Trophoblast cell (in vitro differentiated cells and primary cell): ENCODE data around the gene MIEN1.

Source experiments
- DNase-seq, 2 donors: peaks; one replicate each; pipeline ENCODE4 v3.0.0-alpha.2; 2016
- H2AFZ ChIP-seq: 2 replicates; pipeline ENCODE4 v1.6.1; 2013; ENCODE audit warnings: low read length, moderate library complexity, mild to moderate bottlenecking; ENCODE audit not compliant: insufficient read depth, poor library complexity
- H2AK5ac ChIP-seq: 2 replicates; pipeline ENCODE4 v1.6.1; 2013; ENCODE audit warnings: mild to moderate bottlenecking, low read length
- H2BK120ac ChIP-seq: 2 replicates; pipeline ENCODE4 v1.6.1; 2013; ENCODE audit warnings: low read length, mild to moderate bottlenecking, moderate library complexity; ENCODE audit not compliant: insufficient read depth, poor library complexity
- H2BK12ac ChIP-seq: 2 replicates; pipeline ENCODE4 v1.6.1; 2013; ENCODE audit warnings: mild to moderate bottlenecking, low read length, moderate library complexity
- H2BK5ac ChIP-seq: 2 replicates; pipeline ENCODE4 v1.6.1; 2013; ENCODE audit warnings: low read length, low read depth, moderate library complexity, mild to moderate bottlenecking; ENCODE audit not compliant: poor library complexity
- H3K14ac ChIP-seq: 2 replicates; pipeline ENCODE4 v1.6.1; 2013; ENCODE audit warnings: mild to moderate bottlenecking, low read length
- H3K18ac ChIP-seq: 2 replicates; pipeline ENCODE4 v1.6.1; 2013; ENCODE audit warnings: mild to moderate bottlenecking, low read length
- H3K23ac ChIP-seq: 2 replicates; pipeline ENCODE4 v1.6.1; 2013; ENCODE audit warnings: low read length
- H3K27ac ChIP-seq: 2 replicates; pipeline ENCODE4 v1.5.1; 2013; ENCODE audit warnings: low read depth, mild to moderate bottlenecking, inconsistent platforms, low read length, moderate library complexity
- H3K27me3 ChIP-seq: 2 replicates; pipeline ENCODE4 v1.6.1; 2013; ENCODE audit warnings: inconsistent platforms, mild to moderate bottlenecking, low read length, moderate library complexity; ENCODE audit not compliant: insufficient read depth
- H3K36me3 ChIP-seq, 2 experiments: 1 replicate in 1 of 2; 2 replicates in 1 of 2; pipeline ENCODE4 v1.6.1; 2013; ENCODE audit warnings: low read length in 2 of 2, mild to moderate bottlenecking in 2 of 2, moderate library complexity in 1 of 2; ENCODE audit not compliant: insufficient read depth in 2 of 2, control insufficient read depth in 1 of 2
- H3K4ac ChIP-seq: 2 replicates; pipeline ENCODE4 v1.6.1; 2013; ENCODE audit warnings: low read depth, mild to moderate bottlenecking, low read length, moderate library complexity
- H3K4me1 ChIP-seq, 2 experiments: 1 replicate in 1 of 2; 2 replicates in 1 of 2; pipeline ENCODE4 v1.6.1; 2013; ENCODE audit warnings: low read length in 2 of 2, mild to moderate bottlenecking in 2 of 2, moderate library complexity in 1 of 2; ENCODE audit not compliant: insufficient read depth in 2 of 2, control insufficient read depth in 1 of 2
- H3K4me2 ChIP-seq: 2 replicates; pipeline ENCODE4 v1.6.1; 2013; ENCODE audit warnings: inconsistent platforms, mild to moderate bottlenecking, low read length, moderate library complexity
- H3K4me3 ChIP-seq: 2 replicates; pipeline ENCODE4 v1.5.1; 2013; ENCODE audit warnings: mild to moderate bottlenecking, low read depth, low read length, inconsistent platforms
- H3K79me1 ChIP-seq: one replicate; pipeline ENCODE4 v1.6.1; 2013; ENCODE audit warnings: low read length
- H3K79me2 ChIP-seq: 2 replicates; pipeline ENCODE4 v1.6.1; 2013; ENCODE audit warnings: low read length, mild to moderate bottlenecking; ENCODE audit not compliant: control insufficient read depth, insufficient read depth, poor library complexity
- H3K9ac ChIP-seq: 2 replicates; pipeline ENCODE4 v1.6.1; 2013; ENCODE audit warnings: mild to moderate bottlenecking, low read length
- H3K9me3 ChIP-seq: 2 replicates; pipeline ENCODE4 v1.6.1; 2013; ENCODE audit warnings: low read depth, mild to moderate bottlenecking, control low read depth, inconsistent platforms, low read length; ENCODE audit not compliant: insufficient read depth
- H4K12ac ChIP-seq: 2 replicates; pipeline ENCODE4 v1.6.1; 2013; ENCODE audit warnings: low read depth, mild to moderate bottlenecking, low read length, moderate library complexity
- H4K8ac ChIP-seq: 2 replicates; pipeline ENCODE4 v1.6.1; 2013; ENCODE audit warnings: low read depth, mild to moderate bottlenecking, low read length, moderate library complexity
- H4K91ac ChIP-seq: one replicate; pipeline ENCODE4 v1.6.1; 2013; ENCODE audit warnings: low read depth, mild to moderate bottlenecking, low read length, moderate library complexity
- WGBS: extraction: QIAGEN DNeasy Blood & Tissue Kit; methylation state at CpG from one replicate; pipeline ENCODE4 v1.1.7; 2013; ENCODE audit warnings: missing lambda C conversion rate; ENCODE audit not compliant: insufficient read length, insufficient coverage; ENCODE audit errors: extremely low coverage; 5-methylcytosine and 5-hydroxymethylcytosine counted together

Gene MIEN1

GRCh38 chr17:39757176-39757662 lies 26.9 kb upstream of the MIEN1 start:
- no peak overlapping the region for H3K27ac ChIP-seq
- no peak overlapping the region for H4K91ac ChIP-seq
- WGBS = no CpG with 5 or more reads among the region's 4 CpGs
- no peaks in the 10 kb centered on the region for H3K27me3 ChIP-seq
- H2AFZ ChIP-seq = no peak overlapping the region
- no peak overlapping the region for H3K4me3 ChIP-seq
- H2BK120ac ChIP-seq = no peak overlapping the region
- H4K8ac ChIP-seq = no peak overlapping the region
- no peak overlapping the region for H4K12ac ChIP-seq
- peaks cover 8% of the 10 kb centered on the region for H3K79me2 ChIP-seq
- no peak overlapping the region for H3K18ac ChIP-seq
- no peak overlapping the region for H3K4me2 ChIP-seq
- H3K36me3 ChIP-seq = no peaks in the 10 kb centered on the region
- no peak overlapping the region for H3K4ac ChIP-seq
- no peak for DNase-seq
- no peak overlapping the region for H2BK12ac ChIP-seq
- H2BK5ac ChIP-seq = no peak overlapping the region
- H3K9me3 ChIP-seq = peaks cover 4% of the 10 kb centered on the region
- H2AK5ac ChIP-seq = no peak overlapping the region
- H3K9ac ChIP-seq = no peak overlapping the region
- H3K4me1 ChIP-seq = peaks cover 0 to 8% of the 10 kb centered on the region in 2 experiments
- H3K23ac ChIP-seq = no peak overlapping the region
- H3K79me1 ChIP-seq = peaks cover 10% of the 10 kb centered on the region
- no peak overlapping the region for H3K14ac ChIP-seq

GRCh38 chr17:39756380-39757079 lies 26.2 kb upstream of the MIEN1 start:
- Histone ChIP-seq H3K4me3 (no peak overlapping the region), H3K9me3 (peaks cover 4% of the 10 kb centered on the region), H3K4me1 (peaks cover 0 to 8% of the 10 kb centered on the region in 2 experiments), H3K27me3 (no peaks in the 10 kb centered on the region), H2AK5ac (no peak overlapping the region), H3K14ac (no peak overlapping the region), H3K4ac (no peak overlapping the region), H3K36me3 (no peaks in the 10 kb centered on the region), H3K79me1 (peaks cover 10% of the 10 kb centered on the region), H3K9ac (no peak overlapping the region), H4K8ac (no peak overlapping the region), H2BK120ac (no peak overlapping the region), H3K23ac (no peak overlapping the region), H2BK5ac (no peak overlapping the region), H2AFZ (no peak overlapping the region), H3K79me2 (peaks cover 8% of the 10 kb centered on the region), H2BK12ac (no peak overlapping the region), H4K91ac (no peak overlapping the region), H3K27ac (no peak overlapping the region), H3K18ac (no peak overlapping the region), H4K12ac (no peak overlapping the region), H3K4me2 (no peak overlapping the region)
- no CpG with 5 or more reads among the region's 7 CpGs for WGBS
- no peak for DNase-seq

GRCh38 chr17:39755554-39756379 lies 25.4 kb upstream of the MIEN1 start:
- Histone ChIP-seq H3K23ac (no peak overlapping the region), H3K4me1 (peaks cover 0 to 8% of the 10 kb centered on the region in 2 experiments), H3K14ac (no peak overlapping the region), H2AK5ac (no peak overlapping the region), H3K9me3 (peaks cover 4% of the 10 kb centered on the region), H3K79me1 (peaks cover 10% of the 10 kb centered on the region), H2BK120ac (no peak overlapping the region), H3K18ac (no peak overlapping the region), H2BK12ac (no peak overlapping the region), H3K4me3 (no peak overlapping the region), H3K27ac (no peak overlapping the region), H3K79me2 (peaks cover 8% of the 10 kb centered on the region), H3K27me3 (no peaks in the 10 kb centered on the region), H3K36me3 (no peaks in the 10 kb centered on the region), H3K9ac (no peak overlapping the region), H4K8ac (no peak overlapping the region), H3K4ac (no peak overlapping the region), H4K91ac (no peak overlapping the region), H4K12ac (no peak overlapping the region), H3K4me2 (no peak overlapping the region), H2BK5ac (no peak overlapping the region), H2AFZ (no peak overlapping the region)
- no peak for DNase-seq
- WGBS = no CpG with 5 or more reads among the region's 18 CpGs

GRCh38 chr17:39754958-39755553 lies 24.7 kb upstream of the MIEN1 start:
- Histone ChIP-seq H3K4me2 (peak overlapping the region; percentile 78), H3K79me1 (peaks cover 10% of the 10 kb centered on the region), H3K4me3 (no peak overlapping the region), H2BK120ac (no peak overlapping the region), H4K91ac (peak overlapping the region; percentile 68), H3K27me3 (no peaks in the 10 kb centered on the region), H2AK5ac (no peak overlapping the region), H3K9ac (no peak overlapping the region), H3K23ac (no peak overlapping the region), H3K14ac (no peak overlapping the region), H3K36me3 (no peaks in the 10 kb centered on the region), H4K8ac (no peak overlapping the region), H3K4me1 (peaks cover 3 to 13% of the 10 kb centered on the region in 2 experiments), H2BK12ac (no peak overlapping the region), H3K9me3 (peaks cover 4% of the 10 kb centered on the region), H3K18ac (no peak overlapping the region), H3K27ac (no peak overlapping the region), H2AFZ (no peak overlapping the region), H3K79me2 (peaks cover 8% of the 10 kb centered on the region), H3K4ac (no peak overlapping the region), H2BK5ac (no peak overlapping the region), H4K12ac (no peak overlapping the region)
- DNase-seq = peak in 1 of 2 donors; percentile 4
- WGBS = no CpG with 5 or more reads among the region's 21 CpGs
